LHCN-M2 (cell line): Measurements from ENCODE around the gene RDH5. TPM values are rescaled to one million over a fixed set of nuclear protein-coding genes. Genes with fewer than 3 reads are reported as not detected.
A peak's percentile ranks its signal among the peaks of the same experiment; 100 is the strongest.

Experiments
- DNase-seq: peaks from one replicate; pipeline ENCODE4 v3.0.0-alpha.2; 2012; ENCODE audit warnings: low read depth
- polyA plus RNA-seq: library from polyadenylated mRNA; unstranded; fragments of >200 nt; gene quantifications from one replicate; pipeline ENCODE4 v1.2.1, GENCODE V29; 2012; ENCODE audit warnings: missing spikeins
- total RNA-seq: library from RNA; depleted of rRNA; stranded (reverse); fragments of >200 nt; gene quantifications from 2 replicates; pipeline ENCODE4 v1.2.3, GENCODE V29; 2014; rRNA removed

Gene RDH5
- 147 and 216 TPM in 2 replicates for total RNA-seq
- 29.0 TPM for polyA plus RNA-seq

- peak; percentile 98 for DNase-seq
Observed at GRCh38 chr12:55720071-55720564, at the start of gene RDH5. Gene RDH5, plus strand, starts transcription at chr12:55720393. Its CDS starts 792 bp downstream, at chr12:55721185.

GRCh38 chr12:55671746-55672145, 48.4 kb upstream of the RDH5 start:
- DNase-seq: no peak

GRCh38 chr12:55673638-55674037, 46.6 kb upstream of the RDH5 start:
- DNase-seq: no peak

- DNase-seq: no peak
Observed at GRCh38 chr12:55675666-55676065, 44.5 kb upstream of the RDH5 start.

- DNase-seq: no peak
Observed at GRCh38 chr12:55676707-55677106, 43.5 kb upstream of the RDH5 start.

GRCh38 chr12:55679691-55680090, 40.5 kb upstream of the RDH5 start:
- no peak for DNase-seq

- DNase-seq: peak; percentile 97
Observed at GRCh38 chr12:55681142-55682077, 38.8 kb upstream of the RDH5 start.

GRCh38 chr12:55682087-55682796, 38.0 kb upstream of the RDH5 start:
- DNase-seq: no peak

- no peak for DNase-seq
Observed at GRCh38 chr12:55683676-55684075, 36.5 kb upstream of the RDH5 start.

- DNase-seq: no peak
Observed at GRCh38 chr12:55684761-55685370, 35.3 kb upstream of the RDH5 start.

- DNase-seq: no peak
Observed at GRCh38 chr12:55685671-55686070, 34.5 kb upstream of the RDH5 start.

GRCh38 chr12:55686366-55687010, 33.7 kb upstream of the RDH5 start:
- DNase-seq: no peak

- DNase-seq: no peak
Observed at GRCh38 chr12:55687746-55688145, 32.4 kb upstream of the RDH5 start.

- no peak for DNase-seq
Observed at GRCh38 chr12:55688716-55689655, 31.2 kb upstream of the RDH5 start.

GRCh38 chr12:55692631-55693322, 27.4 kb upstream of the RDH5 start:
- DNase-seq: no peak

GRCh38 chr12:55693323-55694187, 26.6 kb upstream of the RDH5 start:
- no peak for DNase-seq

GRCh38 chr12:55694188-55694515, 26.0 kb upstream of the RDH5 start:
- DNase-seq: no peak

- DNase-seq: no peak
Observed at GRCh38 chr12:55694651-55695050, 25.5 kb upstream of the RDH5 start.

- no peak for DNase-seq
Observed at GRCh38 chr12:55695349-55695748, 24.8 kb upstream of the RDH5 start.
